A673 (cell line): ENCODE measurements around the gene LRRC37A.
"Not testable (repeated sequence)": the region's sequence is repeated elsewhere in the genome, so short reads cannot be mapped to it uniquely, and the experiment has no call there.

Source experiments
- EZH2 ChIP-seq: fragments of 200-600 bp; sonication (generic); IDR thresholded peaks from 2 replicates; pipeline ENCODE4 v1.6.1; 2017; ENCODE audit warnings: borderline replicate concordance, low read depth, mild to moderate bottlenecking, mixed read lengths, antibody characterized with exemption, low read length; ENCODE audit not compliant: poor library complexity, severe bottlenecking
- TF ChIP-seq, protein P1 (sequence below): fragments of 300-800, 200-600 bp; sonication (generic); conservative IDR thresholded peaks from 2 replicates; pipeline ENCODE4 v1.5.1; 2017; ENCODE audit warnings: low read depth, mild to moderate bottlenecking, antibody characterized with exemption, low read length, moderate library complexity, mixed read lengths

DNA sequence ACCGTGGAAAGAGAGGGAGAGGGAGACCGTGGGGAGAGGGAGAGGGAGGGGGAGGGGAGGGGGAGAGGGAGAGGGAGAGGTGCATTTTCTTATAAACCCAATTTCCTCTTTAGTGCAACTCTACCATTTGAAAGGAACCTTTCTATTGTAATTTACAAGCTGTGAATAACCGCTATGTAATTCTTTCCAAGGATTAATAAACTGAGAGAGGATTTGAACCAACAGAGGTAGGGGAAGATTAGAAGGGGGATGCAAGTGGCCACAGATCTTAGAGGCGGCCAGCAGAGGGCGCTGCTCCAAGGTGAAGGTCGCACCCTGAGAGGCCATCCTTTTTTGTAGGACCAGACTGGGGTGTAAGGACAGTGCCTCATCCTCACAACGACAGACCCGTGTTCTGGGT lies 41.2 kb upstream of the LRRC37A start:
- TF ChIP-seq, protein P1, sequence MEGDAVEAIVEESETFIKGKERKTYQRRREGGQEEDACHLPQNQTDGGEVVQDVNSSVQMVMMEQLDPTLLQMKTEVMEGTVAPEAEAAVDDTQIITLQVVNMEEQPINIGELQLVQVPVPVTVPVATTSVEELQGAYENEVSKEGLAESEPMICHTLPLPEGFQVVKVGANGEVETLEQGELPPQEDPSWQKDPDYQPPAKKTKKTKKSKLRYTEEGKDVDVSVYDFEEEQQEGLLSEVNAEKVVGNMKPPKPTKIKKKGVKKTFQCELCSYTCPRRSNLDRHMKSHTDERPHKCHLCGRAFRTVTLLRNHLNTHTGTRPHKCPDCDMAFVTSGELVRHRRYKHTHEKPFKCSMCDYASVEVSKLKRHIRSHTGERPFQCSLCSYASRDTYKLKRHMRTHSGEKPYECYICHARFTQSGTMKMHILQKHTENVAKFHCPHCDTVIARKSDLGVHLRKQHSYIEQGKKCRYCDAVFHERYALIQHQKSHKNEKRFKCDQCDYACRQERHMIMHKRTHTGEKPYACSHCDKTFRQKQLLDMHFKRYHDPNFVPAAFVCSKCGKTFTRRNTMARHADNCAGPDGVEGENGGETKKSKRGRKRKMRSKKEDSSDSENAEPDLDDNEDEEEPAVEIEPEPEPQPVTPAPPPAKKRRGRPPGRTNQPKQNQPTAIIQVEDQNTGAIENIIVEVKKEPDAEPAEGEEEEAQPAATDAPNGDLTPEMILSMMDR = peak; percentile 60
- not testable (repeated sequence) for TF ChIP-seq EZH2
